SK-N-SH treated with all-trans-retinoic acid at 6 μM for 48 hours (cell line): ENCODE measurements around the gene RSBN1.

Experiments used
- TCF4 ChIP-seq: fragments of 250-450 bp; sonication (Bioruptor Pico); IDR thresholded peaks from 2 replicates; pipeline ENCODE4 v1.8.0; 2021; ENCODE audit warnings: mild to moderate bottlenecking, moderate library complexity, borderline replicate concordance
- TOX ChIP-seq: fragments of 250-450 bp; sonication (Bioruptor Pico); IDR thresholded peaks from 2 replicates; pipeline ENCODE4 v1.8.0; 2021; ENCODE audit warnings: mild to moderate bottlenecking, moderate library complexity, borderline replicate concordance
- ZNF565 ChIP-seq: fragments of 450-650 bp; formaldehyde crosslinking; conservative IDR thresholded peaks from 2 replicates; pipeline ENCODE4 v1.5.0; 2020; ENCODE audit warnings: low read depth, mild to moderate bottlenecking, moderate library complexity
- TF ChIP-seq, protein P1 (sequence below): fragments of 250-450 bp; sonication (Bioruptor Pico); IDR thresholded peaks from 2 replicates; pipeline ENCODE4 v1.8.0; 2020; ENCODE audit warnings: mild to moderate bottlenecking, moderate library complexity, borderline replicate concordance

GRCh38 chr1:113763661-113764060, 48.6 kb downstream of the RSBN1 start:
- TF ChIP-seq ZNF565 (no peak), TCF4 (CRISPR knock-in tag) (no peak), TOX (no peak)
- TF ChIP-seq, protein P1, sequence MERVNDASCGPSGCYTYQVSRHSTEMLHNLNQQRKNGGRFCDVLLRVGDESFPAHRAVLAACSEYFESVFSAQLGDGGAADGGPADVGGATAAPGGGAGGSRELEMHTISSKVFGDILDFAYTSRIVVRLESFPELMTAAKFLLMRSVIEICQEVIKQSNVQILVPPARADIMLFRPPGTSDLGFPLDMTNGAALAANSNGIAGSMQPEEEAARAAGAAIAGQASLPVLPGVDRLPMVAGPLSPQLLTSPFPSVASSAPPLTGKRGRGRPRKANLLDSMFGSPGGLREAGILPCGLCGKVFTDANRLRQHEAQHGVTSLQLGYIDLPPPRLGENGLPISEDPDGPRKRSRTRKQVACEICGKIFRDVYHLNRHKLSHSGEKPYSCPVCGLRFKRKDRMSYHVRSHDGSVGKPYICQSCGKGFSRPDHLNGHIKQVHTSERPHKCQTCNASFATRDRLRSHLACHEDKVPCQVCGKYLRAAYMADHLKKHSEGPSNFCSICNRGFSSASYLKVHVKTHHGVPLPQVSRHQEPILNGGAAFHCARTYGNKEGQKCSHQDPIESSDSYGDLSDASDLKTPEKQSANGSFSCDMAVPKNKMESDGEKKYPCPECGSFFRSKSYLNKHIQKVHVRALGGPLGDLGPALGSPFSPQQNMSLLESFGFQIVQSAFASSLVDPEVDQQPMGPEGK (CRISPR knock-in tag), result no peak
